DMS 273 (cell line): ENCODE data around the gene ITGBL1.

Experiments used
- DNase-seq: peaks from one replicate; lab custom pipeline; 2025; ENCODE audit not compliant: unreplicated experiment; lab: John Stamatoyannopoulos, UW

ITGBL1 gene

DNA sequence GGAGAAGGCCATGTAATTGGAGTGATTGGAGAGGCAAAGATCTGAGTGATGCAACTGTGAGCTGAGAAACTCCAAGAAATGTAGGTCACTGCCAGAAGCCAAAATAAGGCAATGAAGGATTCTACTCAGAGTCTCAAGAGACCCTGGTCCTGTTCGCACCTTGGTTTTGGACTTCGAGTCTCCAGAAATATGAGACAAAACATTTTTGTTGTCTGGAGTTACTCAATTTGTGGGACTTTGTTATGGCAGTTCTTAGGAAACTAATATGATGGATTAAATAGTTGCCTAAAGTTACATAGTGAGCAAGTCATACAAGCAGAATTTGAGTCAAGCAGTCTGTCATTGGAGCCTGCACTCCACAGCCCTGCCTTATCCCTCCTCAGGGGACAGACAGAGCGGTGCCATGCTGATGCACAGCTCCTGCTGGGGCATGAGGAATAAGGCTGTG is 104.2 kb downstream of the ITGBL1 start:
- DNase-seq: no peak

DNA sequence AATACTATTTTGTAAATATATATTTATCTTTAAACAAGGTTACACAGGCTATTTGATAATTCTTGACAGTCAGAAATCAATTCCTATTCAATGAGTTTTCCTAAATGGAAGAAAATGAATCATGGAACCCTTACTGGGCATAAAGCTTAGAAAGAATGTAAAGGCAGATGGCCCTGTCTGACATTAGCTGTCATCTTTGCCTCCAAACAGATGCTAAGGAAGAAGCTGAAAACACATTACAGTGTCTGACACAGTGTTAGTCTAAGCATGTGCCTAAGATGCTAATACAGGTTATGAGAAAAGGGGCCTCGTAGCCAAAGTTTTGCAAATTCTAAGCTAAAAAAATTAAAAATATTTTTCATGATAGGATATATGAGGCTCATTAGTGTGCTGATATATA is 112.8 kb downstream of the ITGBL1 start:
- DNase-seq: no peak

DNA sequence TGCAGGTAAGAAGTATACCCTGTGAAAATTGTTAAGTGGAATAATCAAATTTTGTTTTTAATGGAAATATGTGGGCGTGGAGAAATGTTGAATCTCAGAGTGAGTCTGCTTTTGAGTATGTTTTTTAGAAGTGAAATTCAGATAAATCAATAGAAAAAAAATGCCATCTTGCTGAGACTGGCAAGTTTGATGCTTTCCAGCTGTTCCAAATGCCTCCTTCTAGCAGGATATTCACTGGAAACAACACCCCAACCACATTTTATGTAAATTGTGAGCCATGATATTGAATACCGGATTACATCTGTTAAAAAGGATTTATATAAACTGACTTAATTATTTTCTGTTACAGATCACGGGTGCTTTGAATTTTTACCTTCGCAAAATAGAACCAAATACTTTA is 115.4 kb downstream of the ITGBL1 start:
- DNase-seq: no peak

DNA sequence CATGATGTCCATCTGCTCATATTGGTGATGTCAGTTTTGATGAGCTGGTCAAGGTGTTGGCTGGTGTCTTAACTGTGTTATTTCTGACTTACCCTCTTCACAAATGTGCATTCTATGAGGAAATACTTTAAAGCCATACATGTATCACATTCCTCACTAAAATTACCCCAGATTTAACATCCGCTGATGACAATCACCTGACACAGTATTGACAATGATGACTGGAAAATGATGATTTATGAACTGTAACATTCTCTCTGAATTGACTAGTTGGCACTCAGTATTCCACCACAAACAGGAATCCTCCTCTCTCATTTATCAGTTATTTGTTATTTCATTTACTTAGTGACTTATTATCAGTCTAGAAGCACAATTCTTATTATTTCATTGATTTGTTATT is 117.3 kb downstream of the ITGBL1 start:
- no peak for DNase-seq

DNA sequence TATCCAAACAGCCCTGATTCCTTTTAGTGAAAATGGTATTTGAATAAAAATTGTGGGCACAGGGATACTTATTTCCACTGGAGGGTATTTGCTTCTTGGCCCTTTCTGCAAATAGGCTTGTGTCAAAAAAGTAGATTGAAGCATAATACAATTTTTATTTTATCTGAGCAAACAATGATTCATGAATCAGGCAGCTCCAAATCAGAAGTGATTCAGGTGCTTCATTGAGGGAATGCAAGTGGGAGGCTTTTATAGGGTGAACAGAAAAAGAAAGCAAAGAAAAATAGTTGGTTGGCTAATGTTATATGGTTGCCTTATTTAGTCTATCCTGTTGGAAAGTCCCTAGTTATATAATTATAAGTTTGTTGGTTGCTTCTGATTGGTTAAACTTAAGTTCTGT is 117.9 kb downstream of the ITGBL1 start:
- no peak for DNase-seq

DNA sequence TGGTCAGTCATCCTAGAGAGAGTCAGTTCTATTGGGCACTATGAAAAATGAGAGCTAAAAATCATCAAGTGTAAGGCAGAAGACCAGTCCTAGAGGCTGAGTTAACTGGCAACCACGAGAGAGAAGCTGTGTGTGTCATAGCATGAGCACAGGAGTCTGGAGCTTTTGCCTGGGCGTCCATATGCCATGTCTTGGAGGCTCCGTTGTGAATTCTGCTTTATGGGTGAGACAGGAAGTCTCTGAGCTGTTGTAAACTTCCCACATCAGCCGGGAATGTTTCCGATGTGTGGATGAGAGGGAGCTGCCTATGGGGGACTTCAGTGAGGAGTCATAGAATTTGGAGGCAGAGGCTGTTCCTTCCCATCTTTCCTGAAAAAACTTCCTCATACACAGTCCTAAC is 120.0 kb downstream of the ITGBL1 start:
- no peak for DNase-seq

DNA sequence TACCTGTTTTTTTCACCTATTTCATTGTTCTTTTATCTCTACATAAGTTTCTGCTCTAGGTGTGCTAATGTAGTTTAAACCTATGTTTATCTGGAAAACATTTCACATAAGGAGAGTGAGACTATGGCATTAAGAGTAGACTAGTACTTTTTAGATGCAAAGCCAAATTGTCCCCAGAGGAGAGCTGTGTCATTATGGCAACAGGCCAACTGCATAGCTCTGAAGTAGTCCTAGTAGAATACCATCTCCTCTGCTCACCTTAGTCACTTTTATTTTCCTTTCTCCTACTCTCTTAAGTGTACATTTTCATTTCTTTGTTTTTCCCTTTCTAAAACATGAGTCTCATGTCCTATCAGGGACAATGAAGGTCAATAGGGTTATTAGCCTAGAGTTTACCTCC is 123.1 kb downstream of the ITGBL1 start:
- no peak for DNase-seq

DNA sequence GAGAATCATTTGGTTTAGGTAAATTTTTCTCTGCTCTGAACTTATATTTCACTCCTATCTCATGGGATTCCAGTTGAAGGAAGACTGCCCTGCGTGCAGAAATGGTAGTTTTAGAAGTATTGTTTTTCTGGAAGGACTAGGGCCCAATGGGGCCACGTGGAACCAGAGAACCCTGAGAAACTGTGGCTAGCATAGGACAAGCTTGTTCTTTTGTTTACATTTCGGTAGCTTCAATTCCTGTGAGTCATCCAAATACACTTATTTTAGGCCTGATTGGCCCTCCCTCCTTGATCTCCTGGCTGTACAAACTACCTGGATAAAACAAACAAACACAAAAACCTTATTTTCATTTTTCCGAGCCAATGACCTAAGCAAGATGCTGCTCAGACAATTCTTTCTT is 124.0 kb downstream of the ITGBL1 start:
- DNase-seq: no peak

DNA sequence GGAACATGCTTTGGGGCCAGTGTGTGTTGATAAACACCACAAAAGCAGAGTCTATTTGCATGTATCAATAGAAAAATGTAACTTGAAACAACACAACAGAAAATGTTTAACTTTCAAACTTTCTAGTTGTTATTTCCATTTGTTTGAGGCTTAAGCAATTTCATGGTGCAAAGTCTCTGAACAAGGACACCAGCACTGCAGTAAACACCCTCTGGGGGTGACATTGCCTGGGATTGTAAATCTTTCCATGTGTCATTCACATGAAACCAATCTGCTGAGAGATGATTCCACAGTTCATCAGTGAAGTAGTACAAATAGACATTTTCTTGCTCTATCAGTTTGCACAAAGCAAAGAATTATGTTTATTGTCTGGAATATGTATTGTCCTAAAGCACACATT is 124.5 kb downstream of the ITGBL1 start:
- no peak for DNase-seq

DNA sequence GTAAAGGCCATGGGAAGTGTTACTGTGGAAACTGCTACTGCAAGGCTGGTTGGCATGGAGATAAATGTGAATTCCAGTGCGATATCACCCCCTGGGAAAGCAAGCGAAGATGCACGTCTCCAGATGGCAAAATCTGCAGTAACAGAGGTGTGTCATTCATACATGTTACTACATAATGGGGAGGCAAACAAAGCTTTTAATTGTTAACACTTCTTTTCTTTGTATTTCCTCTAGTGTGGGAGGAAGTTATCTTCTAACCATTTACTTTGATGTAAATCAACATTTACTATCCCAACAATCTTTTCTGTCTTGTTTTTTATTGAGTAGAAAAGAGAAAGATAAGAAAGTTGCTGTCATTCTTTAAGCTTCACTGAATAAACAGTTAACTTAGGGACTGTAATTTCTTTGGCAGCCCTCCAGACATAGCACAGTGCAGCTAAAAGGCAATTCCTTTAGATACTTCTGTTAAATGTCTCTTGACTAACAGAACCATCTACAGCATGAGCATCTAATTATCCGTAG is 126.9 kb downstream of the ITGBL1 start:
- no peak for DNase-seq

DNA sequence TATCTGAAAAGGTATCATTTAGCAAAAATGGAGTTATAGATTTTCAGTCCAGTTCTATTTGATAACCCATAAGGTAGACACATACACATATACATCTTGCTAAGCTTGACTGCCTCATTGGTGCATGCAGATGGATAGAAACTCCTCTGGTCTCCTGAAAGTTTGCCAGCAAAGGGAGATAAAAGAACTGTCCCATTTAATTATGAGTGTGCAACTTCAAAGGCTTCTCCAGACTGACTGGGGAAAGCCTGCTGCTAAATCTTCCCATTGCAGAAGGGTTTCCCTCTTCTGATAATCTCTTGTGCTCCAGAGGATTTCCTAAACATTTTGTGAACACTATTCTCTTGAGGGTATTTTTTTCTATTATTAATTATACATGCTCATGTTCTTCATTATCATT is 131.9 kb downstream of the ITGBL1 start:
- no peak for DNase-seq

DNA sequence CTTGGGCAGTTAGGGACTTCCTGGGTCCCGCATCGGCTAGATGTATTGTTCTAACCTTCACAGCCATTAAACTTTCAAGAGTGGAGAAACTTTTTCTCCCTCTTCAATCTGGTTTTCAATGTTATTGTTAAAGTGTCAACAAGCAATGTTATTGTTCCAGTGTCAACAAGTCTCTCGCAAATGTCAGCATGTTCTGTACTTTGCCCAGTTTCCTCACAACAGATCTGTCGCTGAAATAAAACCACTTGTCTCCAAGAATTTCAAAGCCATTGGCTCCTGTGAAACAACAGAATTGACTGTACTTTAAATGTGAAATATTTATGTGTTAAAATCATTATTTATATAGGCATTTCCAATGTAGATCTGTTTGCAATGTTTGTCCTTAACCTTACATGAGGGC is 138.0 kb downstream of the ITGBL1 start:
- DNase-seq: no peak

DNA sequence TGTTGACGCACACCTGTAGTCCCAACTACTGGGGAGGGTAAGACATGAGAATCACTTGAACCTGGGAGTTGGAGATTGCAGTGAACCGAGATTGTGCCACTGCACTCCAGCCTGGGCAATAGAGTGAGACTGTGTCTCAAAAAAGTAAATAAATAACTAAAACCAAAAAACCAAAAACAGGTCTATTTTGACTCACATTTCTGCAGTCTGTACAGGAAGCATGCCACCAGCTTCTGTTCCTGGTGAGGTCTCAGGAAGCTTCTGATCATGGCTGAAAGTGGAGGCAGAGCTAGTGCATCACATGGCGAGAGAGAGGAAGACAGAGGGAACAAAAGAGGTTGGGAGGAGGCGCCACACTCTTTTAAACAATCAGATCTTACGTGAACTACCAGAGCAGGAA is 142.5 kb downstream of the ITGBL1 start:
- DNase-seq: no peak

DNA sequence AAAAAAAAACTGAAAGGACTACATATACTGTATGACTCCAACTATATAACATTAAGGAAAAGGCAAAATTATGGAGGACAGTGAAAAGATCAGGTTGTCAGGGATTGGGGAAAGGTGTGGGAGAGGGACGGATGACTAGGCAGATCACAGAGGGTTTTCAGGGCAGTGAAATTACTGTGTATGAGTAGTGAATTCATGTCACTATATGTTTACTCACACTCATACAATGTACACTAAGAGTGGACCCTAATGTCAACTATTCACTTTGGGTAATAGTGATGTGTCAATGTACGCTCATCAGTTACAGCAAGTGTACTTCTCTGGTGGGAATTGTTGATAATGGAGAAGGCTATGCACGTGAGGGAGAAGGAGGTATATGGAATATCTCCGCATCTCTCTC is 144.3 kb downstream of the ITGBL1 start:
- no peak for DNase-seq

DNA sequence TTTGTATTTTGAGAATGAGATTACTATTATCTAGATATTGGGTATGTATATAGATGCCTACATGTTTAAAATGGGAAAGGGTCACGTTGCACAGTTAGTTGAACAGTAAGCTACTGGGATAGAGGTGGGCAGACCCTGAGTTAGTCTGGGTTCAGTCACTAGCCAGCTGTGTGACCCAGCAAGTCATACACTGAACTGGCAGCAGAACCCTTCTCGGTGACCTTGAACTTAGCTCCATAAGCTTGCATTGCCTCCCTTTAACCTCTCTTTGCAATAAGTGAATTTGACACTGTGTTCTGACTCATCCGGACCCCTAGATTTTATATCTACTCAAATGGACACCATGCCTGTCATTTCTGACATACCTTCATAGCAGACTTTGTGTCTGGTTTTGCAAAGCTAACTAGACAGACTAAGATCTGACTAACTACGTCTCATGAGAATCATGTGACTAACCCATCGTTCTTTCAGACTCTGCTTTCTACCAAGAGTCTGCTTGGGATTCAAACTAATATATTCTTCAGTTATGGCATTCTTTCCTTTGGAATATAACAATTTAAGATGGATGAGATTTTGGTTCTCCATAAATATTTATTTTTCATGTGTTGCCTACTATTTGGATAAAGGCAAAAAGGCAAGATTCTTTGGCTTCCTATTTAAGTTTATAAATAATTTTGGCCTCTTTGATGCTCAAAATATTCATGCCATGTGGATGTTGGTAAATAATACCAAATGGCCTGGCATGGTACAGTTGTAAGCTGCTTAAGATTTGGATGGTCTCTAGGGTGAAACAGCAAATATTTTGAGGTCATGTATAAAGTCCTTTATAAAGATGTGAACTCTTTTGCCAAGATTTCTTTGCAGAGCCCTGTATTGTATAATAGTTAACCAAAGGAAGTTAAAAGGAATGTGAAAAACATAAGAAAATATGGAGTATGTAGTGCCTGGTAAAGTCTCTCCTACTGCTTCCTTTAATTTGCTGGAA is 159.3 kb downstream of the ITGBL1 start:
- DNase-seq: no peak

DNA sequence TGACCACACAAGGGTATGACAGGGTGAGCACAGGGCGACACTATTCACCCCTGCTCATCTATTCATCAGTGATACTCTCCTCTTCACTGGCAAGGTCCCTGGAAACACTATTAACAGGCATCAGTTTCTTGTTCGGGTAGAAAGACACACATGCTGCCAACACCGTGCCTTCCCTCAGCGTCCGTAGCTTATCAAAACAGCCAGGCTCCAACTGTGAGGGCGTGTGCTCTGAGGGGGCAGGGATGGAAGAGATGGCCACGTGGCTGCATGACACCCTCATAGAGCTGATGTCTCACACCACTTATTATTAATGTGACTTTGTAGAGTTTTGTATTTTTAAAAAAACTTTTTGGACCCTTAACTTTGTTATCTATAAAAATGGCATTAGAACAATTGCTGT is 160.3 kb downstream of the ITGBL1 start:
- DNase-seq: no peak

DNA sequence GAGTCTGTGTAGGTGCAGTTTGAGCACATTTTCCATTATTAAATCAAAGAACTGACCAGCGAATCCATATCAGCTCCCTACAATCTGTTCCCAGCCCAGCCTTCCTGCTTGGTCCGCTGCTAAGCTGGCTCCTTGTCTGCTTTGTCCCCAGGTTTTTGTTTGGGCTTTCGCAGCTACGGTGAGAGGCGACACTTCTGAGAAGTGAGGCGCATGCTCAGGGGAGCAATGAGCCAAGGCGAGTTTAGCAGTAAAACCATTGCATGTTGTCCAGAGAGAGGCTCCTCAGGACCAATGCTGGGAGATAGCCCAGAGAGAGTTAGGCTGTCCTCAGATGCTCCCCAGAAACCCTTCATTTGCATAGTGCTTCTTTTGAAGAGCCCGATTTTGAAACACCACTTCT is 162.0 kb downstream of the ITGBL1 start:
- no peak for DNase-seq

DNA sequence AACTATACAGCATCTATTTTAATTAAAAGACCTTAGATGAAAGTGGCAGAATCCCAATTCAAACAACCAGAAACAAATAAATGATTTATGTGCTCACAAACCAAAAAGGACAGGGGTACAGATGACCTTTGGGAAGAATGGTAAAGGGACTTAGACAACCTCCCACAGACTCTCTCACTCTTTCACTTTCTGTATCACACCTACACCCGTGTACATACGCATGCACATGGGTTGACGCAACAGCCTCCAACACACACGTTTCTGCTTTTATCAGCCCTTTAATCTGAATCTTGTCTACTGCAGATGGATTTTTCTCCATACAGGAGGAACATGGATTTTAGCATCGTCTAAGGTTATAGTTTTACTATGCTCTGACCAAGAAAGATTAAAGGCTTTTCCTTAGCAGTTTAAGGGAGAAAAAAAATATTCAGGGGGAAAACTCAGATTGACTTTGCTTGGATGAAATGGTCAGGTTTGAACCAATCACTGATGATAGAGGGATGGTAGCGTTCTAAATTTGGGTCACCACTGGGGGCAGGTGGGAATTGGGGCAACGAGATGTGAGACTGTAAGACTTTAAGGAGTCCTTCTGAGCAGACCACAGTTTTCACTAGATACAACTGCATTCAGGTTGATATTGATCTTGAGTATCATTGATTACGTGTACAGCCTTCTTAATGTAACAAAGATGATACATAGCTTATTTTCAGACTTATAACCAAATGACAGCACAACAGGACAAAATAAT is 166.1 kb downstream of the ITGBL1 start:
- no peak for DNase-seq

DNA sequence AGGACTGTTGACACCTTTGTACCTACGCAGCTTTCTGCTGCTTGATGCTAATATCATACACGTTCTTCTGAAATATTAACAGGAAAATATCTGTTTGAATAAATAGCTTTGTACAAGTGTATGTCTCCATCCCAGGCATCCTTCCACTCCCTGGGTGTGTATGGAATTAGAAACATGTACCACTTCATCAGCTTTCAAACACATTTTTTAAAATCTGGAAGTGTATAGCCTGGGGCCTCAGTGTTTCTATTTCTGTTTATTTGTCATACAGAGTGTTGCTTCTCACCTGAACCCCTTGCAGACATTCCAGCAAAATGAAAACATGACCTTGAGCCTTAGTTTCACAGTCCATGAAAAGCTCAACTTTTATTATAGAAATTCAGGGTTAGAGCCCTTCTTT is 168.6 kb downstream of the ITGBL1 start:
- no peak for DNase-seq

DNA sequence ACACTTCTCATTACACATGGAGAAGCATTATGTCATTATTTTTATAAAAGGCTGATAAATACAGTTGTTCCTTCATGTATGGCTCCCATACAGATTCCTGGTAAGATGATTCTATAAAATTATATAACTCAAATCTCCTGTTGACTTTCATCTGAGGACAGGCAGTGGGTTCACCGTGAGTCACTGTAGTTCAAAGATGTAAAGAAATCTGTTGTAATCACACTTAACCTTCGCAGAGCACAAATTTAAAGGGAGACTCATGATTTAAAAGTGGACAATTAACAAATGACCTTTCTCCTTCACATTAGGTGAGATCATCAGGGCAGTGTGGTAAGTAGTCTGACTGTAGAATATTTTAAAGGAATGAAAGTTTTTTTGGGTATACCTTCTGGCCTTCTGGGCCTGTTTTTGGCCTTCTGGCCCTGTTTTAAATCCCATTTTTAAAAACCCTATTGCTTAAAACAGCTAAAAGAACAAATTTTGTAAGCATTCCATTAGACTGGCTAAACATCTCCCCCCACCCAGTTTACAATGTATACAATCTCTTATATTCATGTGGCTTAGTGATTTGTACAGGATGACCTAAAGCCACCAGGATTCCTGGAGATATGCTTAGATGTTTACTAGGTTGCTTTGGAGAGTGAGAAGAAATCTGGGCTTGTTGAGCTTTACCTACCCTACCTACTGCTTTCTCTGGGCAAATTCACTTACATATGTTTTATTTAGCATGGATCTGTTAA is 171.2 kb downstream of the ITGBL1 start:
- no peak for DNase-seq

DNA sequence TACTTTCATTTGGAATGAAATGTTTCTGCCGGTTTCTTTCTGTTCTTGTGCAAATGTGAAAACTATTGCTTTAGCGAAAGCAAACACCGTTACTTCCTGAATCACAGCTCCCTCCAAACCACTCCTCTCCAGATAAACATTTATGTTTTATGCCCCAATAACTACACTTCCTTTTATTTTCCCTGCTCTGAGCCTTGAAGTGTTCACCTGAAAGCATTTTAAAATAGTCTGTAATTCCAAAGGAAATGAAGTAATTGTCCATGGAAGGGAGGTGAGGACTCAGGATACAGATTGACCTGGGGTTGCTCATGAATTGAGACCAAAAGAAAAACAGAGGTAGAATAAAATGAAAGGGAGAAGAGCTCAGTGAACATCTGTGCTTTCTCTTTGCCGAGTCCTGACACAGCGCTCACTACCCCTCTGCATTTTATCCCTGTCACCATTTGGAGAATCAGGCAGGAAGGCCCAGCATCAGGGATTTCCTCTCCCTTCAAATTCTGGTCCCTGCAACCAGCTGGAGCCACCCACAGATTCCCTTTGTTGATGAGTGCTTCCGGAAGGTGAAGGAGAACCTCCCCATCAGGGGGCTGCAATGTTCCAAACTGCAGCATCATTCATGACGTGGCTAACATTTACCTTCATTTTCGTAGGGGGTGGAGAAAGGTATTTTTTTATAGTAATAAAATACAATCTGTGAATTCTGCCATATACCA is 171.9 kb downstream of the ITGBL1 start:
- no peak for DNase-seq
